COLO668 (cell line): ENCODE results near the gene CREB1.
"Not testable (repeated sequence)": the region's sequence is repeated elsewhere in the genome, so short reads cannot be mapped to it uniquely, and the experiment has no call there.

Experiments used
- DNase-seq: peaks from one replicate; lab custom pipeline; 2025; ENCODE audit not compliant: unreplicated experiment; lab: John Stamatoyannopoulos, UW

The CREB1 gene

DNA sequence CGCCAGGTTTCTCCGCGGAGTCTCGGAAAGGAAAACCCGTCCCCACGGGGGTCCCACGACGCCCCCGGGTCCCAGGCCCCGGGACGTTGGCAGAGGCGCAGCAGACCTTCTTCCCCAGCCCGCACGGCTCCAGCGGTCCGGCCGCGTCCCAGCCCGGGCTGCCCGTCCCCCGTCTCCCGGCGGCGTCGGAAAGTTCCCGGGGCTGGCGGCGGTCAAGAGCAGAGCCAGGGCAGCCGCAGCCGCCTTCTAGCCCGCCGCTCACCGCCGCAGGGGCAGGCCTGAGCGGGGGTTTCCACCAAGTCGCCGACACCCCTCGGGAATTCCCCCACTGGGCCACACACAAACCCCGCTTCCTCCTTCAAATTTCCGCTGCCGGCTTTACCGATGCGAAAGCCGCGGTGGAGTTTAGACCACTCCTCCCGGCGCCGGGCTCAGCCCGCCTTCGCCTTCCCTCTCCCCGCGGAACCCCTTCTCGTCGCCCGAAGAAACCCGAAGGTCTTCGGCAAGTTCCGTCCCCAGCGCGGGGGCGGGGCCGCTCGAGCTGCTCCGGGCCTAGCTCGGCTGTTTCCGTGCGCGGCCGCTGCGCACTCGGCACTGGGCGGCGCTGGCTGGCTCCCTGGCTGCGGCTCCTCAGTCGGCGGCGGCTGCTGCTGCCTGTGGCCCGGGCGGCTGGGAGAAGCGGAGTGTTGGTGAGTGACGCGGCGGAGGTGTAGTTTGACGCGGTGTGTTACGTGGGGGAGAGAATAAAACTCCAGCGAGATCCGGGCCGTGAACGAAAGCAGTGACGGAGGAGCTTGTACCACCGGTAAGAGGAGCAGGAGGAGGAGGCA lies at the start of gene CREB1:
Gene CREB1 (plus strand): TSS at position 633 of the 830 bp plus-strand sequence. CDS start 25,674 bp downstream, outside the sequence.
- DNase-seq, result peak; percentile 97

DNA sequence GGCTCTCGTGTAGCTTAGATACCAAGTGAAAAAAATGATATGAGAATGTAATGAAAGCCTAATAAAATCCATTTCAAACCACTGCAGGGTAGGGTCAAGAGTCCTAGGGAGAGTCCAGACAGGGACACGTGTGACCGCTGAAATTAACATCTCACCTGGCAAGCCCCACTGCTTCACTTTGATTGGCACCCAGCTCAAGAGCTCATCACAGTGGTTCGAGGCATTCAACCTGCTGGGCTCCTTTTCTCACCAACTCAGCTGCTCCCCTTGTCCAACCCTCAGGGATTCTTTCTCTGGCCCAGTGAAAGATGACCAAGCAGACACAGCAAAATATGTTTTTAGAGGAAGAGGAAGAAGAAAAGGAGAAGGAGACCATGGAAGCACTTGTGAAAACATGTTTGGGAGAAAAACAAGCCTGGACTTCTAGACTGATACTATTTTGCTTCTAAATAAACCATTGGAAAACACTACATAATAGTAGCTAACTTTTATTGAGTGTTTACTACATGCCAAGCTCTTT lies 49.2 kb upstream of the CREB1 start:
- DNase-seq, result no peak

DNA sequence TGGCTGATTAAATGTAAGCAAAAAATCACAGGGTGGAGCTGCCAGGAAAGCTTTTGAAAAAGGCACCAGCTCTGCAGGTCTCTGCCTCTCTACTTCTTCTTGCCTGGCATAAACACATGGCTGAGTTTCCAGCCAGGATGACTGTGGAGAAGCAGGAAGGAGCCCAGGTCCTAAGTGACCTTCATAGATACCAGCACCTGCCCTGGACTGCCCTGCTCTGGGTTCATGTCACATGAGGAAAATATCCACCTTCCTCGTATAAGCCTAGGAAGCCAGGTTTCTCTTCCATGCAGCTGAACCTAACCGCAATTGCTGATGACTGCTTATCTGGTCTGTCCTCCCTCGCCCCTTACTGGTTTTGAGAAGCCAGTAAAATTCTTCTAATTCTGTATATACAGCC lies 47.8 kb upstream of the CREB1 start:
- DNase-seq, result no peak

DNA sequence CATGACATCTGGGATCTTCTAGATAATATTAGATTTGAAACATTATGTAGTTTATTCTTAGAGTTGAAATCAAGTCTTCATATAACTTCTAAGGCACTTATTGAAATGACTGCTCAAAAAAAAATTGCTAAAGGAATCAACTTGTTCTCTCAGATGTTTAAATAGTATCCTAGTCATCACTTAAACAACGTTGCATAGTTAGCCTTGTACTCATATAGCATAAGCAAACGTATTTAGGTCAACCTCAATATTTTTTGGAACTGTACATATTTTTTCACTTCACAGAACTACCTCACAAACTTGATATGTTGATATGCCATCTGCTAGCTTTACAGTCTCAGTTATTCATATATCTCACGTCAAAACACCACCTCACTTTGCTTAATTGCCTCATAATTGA lies 47.1 kb upstream of the CREB1 start:
- DNase-seq, result no peak

DNA sequence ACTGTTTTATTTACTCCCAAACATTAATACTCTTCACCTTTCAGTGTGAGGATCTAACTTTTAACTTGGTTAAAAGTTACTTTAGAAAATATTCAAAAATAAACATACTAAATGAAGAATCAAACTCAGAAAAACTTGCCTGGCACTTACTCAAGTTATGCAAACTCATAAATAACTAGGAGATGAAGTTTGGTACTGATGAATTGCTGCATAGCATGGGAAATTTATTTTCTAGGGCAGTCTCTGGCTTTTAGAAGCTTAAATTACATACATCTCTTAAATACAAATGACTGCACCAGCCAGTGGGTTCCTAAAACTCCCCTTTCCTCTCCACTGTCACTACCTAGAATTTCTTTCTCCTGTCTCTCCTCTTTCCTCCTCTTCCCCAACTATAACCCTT lies 46.7 kb upstream of the CREB1 start:
- no peak for DNase-seq

DNA sequence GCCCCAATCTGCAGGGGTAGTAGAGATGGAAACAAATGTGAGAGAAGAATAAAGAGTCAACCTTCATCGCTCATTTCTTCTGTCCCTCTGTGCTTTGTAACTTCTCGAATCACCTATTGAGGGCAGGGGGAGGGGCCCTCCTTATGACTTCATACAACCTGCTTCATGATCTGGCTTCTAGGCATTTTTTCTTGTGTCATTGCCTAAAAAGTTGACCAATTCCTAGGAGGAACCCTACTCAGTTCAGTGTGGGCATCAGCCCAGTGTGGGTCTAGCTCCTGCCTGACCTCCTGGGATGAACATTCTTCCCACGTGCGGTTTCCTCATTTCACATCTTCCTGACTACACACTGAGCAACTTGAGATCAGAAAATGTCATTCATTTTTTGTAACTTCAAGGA lies 46.3 kb upstream of the CREB1 start:
- no peak for DNase-seq

DNA sequence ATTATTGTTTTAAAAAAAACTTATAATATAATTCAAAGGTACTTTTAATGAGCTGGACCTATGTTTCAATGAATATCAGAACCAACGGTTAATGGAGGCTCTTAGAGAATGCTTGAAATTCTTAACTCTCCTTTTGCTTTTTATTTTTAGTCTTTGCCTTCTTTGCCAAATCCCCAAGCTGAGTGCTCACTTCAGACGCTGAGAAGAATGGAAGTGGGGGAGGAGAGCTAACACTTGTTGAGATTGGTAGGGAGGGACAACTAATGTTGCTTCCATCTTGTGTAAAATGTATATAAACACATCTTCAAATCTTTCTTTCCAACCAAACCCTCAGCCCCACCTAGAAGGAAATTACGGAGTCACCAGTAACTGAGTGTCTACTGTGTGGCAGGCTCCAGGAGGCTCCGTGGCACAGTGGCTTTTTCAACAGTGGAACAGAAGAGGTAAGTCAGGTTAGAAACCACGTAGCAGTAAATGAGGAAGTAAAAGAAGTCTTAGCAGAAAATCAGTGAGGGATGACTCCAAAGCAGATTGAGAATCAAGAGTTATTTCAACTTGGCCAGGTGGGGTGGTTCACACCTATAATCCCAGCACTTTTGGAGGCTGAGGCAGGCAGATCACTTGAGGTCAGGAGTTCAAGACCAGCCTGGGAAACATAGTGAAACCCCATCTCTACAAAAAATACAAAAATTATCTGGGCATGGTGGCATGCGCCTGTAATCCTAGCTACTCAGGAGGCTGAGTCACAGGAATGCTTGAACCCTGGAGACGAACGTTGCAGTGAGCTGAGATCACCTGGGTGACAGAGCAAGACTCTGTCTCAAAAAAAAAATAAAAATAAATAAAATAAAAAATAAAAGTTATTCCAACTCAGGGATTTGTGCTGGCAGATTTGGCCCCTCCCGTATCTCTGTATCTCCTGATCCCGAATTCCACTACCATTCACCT lies 45.0 kb upstream of the CREB1 start:
- no peak for DNase-seq

DNA sequence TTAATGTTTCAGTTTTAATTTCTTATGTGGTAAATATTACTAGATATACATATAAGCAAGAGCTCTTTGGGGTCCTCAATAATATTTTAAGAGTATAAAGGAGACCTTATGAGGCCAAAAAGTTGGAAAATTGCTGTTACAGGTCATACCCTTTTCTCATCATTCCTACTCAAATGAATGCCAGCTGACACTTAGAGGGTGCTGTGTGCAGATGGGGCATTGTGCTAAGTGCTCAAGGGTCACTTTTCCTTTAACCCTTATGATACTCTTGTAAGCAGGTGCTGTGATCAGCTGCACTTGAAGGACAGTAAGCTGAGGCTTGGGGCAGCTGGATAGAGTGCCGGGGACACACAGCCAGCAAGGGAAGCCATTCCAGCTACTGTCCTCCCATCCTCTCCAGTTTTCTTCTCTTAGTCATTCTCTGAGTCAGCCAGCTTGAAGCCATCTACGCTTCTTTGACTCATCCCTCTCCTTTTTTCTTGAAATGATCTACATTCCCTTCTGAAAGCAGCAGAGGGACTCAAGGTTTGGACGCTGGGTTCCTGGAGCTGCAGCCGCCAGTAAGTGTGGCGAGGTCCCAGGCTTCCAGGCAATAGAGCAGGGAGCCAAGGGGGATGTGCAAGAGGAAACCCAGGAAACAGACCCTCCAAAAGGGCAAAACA lies 42.0 kb upstream of the CREB1 start:
- DNase-seq, result no peak

DNA sequence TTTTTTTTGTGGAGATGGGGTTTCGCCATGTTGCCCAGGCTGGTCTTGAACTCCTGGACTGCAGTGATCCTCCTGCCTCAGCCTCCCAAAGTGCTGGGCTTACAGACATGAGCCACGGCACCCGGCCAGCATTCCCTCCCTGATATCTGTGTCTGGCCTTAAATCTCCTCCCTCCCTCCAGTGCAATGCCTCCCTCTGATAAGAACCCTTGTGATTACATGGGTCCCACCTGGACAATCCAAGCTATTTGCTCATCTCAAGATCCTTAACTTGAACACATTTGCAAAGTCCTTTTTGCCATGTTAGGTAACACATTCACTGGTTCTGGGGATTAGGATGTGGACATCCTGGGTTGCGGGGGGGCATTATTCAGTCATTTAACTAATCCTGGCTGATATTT lies 40.5 kb upstream of the CREB1 start:
- no peak for DNase-seq

DNA sequence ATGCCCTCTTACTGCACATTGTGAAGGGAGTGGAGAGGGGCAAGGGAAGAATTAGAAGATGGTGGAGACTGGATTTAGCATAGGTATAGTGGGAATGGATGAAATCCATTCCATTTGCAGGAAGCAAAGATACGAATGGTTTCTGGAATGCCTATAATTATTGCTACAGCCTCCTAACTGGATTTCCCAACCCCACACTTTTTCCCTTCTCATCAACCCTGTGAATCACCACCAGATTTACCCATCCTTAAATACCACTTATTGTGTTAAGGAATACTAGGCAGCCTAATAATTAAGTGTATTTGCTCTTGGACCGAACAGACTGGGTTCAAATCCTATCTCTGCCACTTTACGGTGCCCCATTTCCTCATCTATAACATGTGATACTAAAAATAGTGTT lies 39.3 kb upstream of the CREB1 start:
- DNase-seq, result no peak

DNA sequence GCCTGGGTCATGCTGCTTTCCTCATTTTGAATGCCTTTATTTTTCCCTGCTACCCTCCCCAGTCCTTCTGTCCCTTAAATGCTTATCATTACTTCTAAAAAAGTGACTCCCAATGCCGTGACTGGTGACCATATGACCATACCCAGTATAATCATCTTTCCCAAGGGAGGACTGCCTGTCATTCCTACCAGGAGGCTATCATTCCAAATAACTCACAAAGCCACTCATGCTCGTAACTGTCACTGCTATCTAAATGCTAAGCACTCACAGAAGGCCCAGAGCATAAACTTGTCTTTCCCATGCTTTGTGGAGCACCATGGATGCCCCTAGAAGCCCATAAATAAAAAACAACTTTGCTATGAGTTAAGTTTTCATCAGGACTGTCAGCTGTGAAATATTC lies 38.7 kb upstream of the CREB1 start:
- DNase-seq, result no peak

DNA sequence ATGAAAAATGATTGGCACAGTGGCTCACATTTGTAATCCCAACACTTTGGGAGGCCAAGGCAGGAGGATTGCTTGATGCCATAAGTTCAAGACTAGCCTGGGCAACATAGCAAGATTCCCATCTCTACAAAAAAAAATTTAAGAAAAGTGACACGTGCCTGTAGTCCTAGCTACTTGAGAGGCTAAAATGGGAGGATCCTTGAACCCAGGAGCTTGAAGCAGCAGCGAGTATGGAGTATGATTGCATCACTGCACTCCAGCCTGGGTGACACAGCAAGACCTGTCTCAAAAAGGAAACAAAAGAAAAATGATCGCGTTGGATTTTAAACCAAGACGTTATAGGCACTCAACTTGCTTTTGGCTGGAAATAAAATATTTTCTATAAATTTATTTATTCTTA lies 37.8 kb upstream of the CREB1 start:
- no peak for DNase-seq

DNA sequence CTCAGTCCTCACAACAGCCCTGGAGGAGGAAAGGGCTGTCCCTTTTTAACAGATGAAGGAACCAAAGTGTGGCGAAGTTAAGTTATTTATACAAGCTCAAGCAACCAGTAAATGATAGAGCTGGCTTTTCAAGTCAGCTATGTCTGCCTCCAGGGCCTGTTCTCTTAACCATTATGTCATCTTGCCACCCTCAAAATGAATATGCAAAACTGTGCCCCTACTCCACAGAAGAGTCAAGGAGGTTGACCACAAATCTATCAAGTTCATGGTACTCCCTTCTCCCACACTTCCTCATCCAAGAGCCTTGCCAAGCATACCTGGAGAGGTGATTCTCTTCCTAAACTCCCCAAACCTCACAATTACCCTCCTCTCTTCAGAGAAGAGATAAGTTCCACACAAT lies 37.3 kb upstream of the CREB1 start:
- no peak for DNase-seq

DNA sequence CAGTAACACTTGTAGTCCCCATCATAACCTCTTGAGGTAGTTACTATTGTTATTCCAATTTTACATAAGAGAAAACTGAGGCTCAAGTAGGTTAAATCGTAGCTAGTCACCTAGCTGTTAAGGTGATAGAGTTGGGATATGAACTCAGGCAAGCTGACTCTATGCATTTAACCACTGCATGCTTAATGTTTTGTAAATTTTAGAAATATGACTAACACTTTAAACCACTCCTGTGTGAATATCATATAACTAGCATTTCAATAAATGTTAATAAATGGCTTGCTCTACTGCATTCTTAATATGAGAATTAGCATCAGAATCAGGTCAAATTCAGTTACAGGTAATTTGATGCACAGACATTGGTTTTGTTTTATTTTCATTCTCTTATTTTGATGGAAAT lies 35.6 kb upstream of the CREB1 start:
- no peak for DNase-seq

DNA sequence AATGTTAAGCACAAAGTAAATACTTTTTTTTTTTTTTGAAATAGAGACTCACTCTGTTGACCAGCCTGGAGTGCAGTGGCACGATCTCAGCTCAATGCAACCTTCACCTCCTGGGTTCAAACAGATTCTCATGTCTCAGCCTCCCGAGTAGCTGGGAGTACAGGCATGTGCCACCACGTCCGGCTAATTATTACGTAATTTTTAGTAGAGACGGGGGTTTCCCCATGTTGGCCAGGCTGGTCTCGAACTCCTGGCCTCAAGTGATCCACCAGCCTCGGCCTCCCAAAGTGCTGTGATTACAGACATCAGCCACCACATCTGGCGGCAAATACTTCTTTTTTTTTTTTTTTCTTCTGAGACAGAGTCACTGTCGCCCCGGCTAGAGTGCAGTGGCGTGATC lies 32.8 kb upstream of the CREB1 start:
- DNase-seq, result not testable (repeated sequence)

DNA sequence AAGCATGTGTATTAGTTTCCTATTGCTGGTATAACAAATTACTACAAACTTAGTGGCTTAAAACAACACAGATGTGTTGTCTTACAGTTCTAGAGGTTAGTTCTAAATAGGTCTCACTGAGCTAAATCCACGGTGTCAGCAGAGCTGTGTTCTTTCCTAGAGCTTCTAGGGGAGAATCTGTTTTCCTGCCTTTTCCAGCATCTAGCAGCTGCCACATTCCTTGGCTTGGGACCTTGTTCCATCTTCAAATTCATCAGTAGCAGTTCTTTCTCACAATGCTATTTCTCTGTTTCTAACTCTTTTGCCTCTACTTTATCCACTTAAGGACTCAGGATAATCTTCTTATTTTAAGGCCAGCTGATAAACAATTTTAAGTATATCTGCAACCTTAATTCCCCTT lies 32.2 kb upstream of the CREB1 start:
- DNase-seq, result no peak

DNA sequence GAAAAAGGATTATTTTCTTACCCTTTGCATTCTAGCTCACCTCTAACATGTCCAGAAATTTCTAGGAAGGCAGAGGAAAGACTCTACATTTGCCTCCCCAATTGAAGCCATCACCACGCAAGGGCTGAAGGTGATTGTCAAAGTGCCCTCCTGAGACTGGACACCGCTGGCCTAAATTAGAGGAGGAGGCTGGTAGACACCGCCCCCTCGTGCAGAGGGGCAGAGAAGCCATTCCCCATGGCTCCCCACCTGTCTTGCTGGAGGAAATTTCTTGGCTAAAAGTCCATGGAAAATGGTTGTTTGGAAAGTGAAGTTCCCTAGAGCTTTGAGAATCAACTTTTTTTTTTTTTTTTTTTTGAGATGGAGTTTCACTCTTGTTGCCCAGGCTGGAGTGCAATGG lies 31.3 kb upstream of the CREB1 start:
- no peak for DNase-seq

DNA sequence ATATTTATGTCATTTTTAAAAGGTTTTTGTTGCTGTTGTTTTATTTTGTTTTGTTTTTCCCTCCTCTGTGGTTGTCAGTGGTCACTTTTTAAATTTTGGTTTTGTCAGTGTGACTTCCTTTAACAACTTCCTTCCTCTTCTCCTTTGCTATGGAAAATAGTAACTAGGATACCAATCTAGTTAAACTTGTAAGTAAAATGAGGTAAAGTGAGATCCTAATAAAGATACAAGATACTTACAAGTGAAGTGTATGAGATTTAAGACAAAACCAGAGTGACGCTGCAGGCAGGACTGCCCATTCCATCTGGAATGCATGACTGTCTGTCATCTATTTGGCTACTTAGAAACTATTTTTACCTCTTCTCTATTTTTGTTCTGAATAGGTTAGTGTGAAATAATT lies 30.6 kb upstream of the CREB1 start:
- no peak for DNase-seq

DNA sequence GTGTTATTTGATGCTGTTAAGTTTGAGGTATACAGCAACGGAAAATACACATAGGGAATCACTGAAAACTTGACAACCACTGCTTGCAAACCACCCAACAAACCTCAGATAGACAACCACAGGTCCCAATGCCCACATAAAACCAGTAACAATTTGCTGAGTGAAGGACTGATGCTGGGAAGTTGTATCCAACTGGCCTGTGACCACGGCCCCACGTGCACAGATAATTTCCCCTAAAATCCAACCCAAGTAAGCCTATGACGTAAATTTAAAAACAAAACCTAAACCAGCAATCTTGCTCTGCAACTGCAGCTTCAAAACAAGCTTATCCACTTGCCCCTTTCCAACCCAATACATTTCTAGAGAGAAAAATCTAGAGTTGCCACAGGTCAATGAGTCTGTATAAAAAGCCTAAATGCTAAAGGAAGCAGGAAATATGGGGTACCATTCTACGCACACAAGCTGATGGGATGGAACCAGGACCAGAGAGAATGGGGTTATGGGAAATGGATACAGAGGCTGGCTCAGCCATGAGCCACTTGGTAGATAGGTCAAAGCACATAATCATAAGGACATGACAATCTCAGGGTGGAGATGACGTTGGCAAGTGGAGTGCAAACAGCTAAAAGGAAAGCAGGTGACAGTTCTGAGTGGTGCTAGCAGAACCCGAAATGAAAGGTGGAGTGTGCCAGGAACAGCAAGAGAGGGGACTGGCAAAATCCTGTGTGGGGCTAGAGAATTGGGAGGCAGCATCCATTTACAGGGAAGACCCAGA lies 27.8 kb upstream of the CREB1 start:
- DNase-seq, result no peak

DNA sequence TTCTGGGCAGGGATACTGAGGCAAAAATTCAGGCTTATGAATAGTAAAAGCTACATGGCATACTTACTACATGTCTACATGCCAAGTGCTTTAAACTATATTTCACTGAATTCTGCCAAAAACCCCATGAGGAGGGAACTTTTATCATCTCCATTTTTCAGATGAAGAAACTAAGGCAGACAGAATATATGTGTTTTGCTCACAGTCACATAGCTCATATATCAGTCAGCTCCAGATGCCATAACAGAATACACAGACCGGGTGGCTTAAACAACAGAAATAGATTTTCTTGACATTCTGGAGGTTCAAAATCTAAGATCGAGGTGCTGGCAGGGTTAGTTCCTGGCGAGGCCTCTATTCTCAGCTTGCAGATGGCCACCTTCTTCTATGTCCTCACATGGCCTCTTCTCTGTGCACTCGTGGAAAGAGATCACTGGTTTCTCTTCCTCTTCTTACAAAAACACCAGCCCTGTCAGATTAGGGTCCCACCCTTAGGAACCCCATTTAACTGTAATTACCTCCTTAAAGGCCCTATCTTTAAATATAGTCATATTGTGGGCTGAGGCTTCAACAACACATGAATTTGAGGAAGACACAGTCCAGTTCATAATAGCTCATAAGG lies 27.1 kb upstream of the CREB1 start:
- DNase-seq, result no peak
